H1 (cell line): ENCODE data around the gene SH3PXD2A. TPM values are rescaled to one million over a fixed set of nuclear protein-coding genes. Genes with fewer than 3 reads are reported as not detected.

ENCODE experiments used
- CTCF ChIA-PET: fragments of 300-600 bp; sonication (Branson Sonifier 250); formaldehyde crosslinking; loops from one replicate; lab custom pipeline; 2021; ENCODE audit not compliant: partially characterized antibody; lab: Charles Lee
- POLR2A ChIA-PET: fragments of 300-600 bp; sonication (Branson Sonifier 250); formaldehyde crosslinking; loops from one replicate; lab custom pipeline; 2021; ENCODE audit warnings: inconsistent platforms; ENCODE audit not compliant: partially characterized antibody; lab: Charles Lee
- DNase-seq, 2 experiments: peaks; one replicate each; pipeline versions ENCODE4 v3.0.0 to v3.0.0-alpha.2; 2010 to 2022; ENCODE audit warnings: low spot score in 2 of 2, low read depth in 1 of 2, mixed read lengths in 1 of 2
- FAIRE-seq: peaks from 2 replicates; lab custom pipeline; 2011; peaks lifted over from hg19 to GRCh38; lab: Jason Lieb, UNC
- H2AFZ ChIP-seq: 2 replicates; pipeline ENCODE4 v1.8.1; 2012; ENCODE audit warnings: low read length, inconsistent platforms
- H2AK5ac ChIP-seq: 2 replicates; pipeline ENCODE4 v1.6.1; 2013; ENCODE audit warnings: low read depth, low read length
- H2BK120ac ChIP-seq: replicated peaks from 2 replicates; pipeline ENCODE3; 2013; ENCODE audit warnings: low read depth, low read length, inconsistent platforms
- H2BK12ac ChIP-seq: 2 replicates; pipeline ENCODE4 v1.6.1; 2013; ENCODE audit warnings: low read depth, low read length
- H2BK15ac ChIP-seq: 2 replicates; pipeline ENCODE4 v1.6.1; 2013; ENCODE audit warnings: low read length
- H2BK20ac ChIP-seq: 2 replicates; pipeline ENCODE4 v1.6.1; 2013; ENCODE audit warnings: low read length
- H2BK5ac ChIP-seq: 2 replicates; pipeline ENCODE4 v1.6.1; 2013; ENCODE audit warnings: low read depth, low read length
- H3K14ac ChIP-seq: 2 replicates; pipeline ENCODE4 v1.6.1; 2013; ENCODE audit warnings: inconsistent platforms; ENCODE audit not compliant: insufficient read length
- H3K18ac ChIP-seq: 2 replicates; pipeline ENCODE4 v1.6.1; 2013; ENCODE audit warnings: low read length; ENCODE audit errors: extremely low read depth
- H3K23ac ChIP-seq: 2 replicates; pipeline ENCODE4 v1.6.1; 2013; ENCODE audit warnings: inconsistent platforms; ENCODE audit not compliant: insufficient read length
- H3K23me2 ChIP-seq: 2 replicates; pipeline ENCODE4 v1.6.1; 2013; ENCODE audit warnings: low read depth, low read length
- H3K27ac ChIP-seq: 2 replicates; pipeline ENCODE4 v1.6.1; 2011; ENCODE audit warnings: low read depth, low read length, inconsistent platforms
- H3K27me3 ChIP-seq, 4 experiments: replicated peaks in 1 of 4; 1 replicate in 1 of 4; 2 replicates in 3 of 4; pipeline versions ENCODE4 v1.6.1 to v1.8.1; 2011 to 2013; ENCODE audit warnings: low read length in 3 of 4, mild to moderate bottlenecking in 3 of 4, inconsistent platforms in 2 of 4, mixed read lengths in 2 of 4, moderate library complexity in 1 of 4; ENCODE audit not compliant: control insufficient read depth in 3 of 4, insufficient read depth in 3 of 4; ENCODE audit errors: extremely low read depth in 1 of 4
- H3K36me3 ChIP-seq, 4 experiments: 2 replicates each; pipeline versions ENCODE4 v1.6.1 to v1.8.1; 2011 to 2013; ENCODE audit warnings: mild to moderate bottlenecking in 4 of 4, low read length in 3 of 4, moderate library complexity in 2 of 4, control low read depth in 1 of 4, inconsistent platforms in 1 of 4; ENCODE audit not compliant: insufficient read depth in 4 of 4, control insufficient read depth in 2 of 4
- H3K4ac ChIP-seq: replicated peaks from 2 replicates; pipeline ENCODE3; 2013; ENCODE audit warnings: low read length, low read depth, mixed read lengths, inconsistent platforms; ENCODE audit not compliant: insufficient read length
- H3K4me1 ChIP-seq, 4 experiments: replicated peaks in 1 of 4; 1 replicate in 1 of 4; 2 replicates in 3 of 4; pipeline versions ENCODE4 v1.6.1 to v1.8.1; 2011 to 2013; ENCODE audit warnings: low read length in 3 of 4, inconsistent platforms in 2 of 4, mixed read lengths in 1 of 4; ENCODE audit not compliant: insufficient read depth in 4 of 4, control insufficient read depth in 3 of 4
- H3K4me2 ChIP-seq, 2 experiments: 2 replicates each; pipeline versions ENCODE4 v1.6.1 to v1.8.1; 2011 to 2013; ENCODE audit warnings: low read depth in 2 of 2, low read length in 2 of 2, control low read depth in 1 of 2, inconsistent platforms in 1 of 2, mild to moderate bottlenecking in 1 of 2; ENCODE audit not compliant: insufficient read depth in 1 of 2
- H3K4me3 ChIP-seq, 4 experiments: fragments of 200-600, 300-600 bp in 1 of 4; sonication (generic), shearing (Covaris generic), sonication (Bioruptor Twin) in 1 of 4; 2 replicates each; pipeline versions ENCODE4 v1.5.1 to v1.8.1; 2011 to 2016; ENCODE audit warnings: low read length in 4 of 4, low read depth in 3 of 4, control low read depth in 2 of 4, inconsistent platforms in 2 of 4, mild to moderate bottlenecking in 2 of 4, mixed read lengths in 1 of 4, moderate library complexity in 1 of 4; ENCODE audit not compliant: insufficient read depth in 2 of 4; ENCODE audit errors: extremely low read depth in 1 of 4
- H3K56ac ChIP-seq: replicated peaks from 2 replicates; pipeline ENCODE3; 2013; ENCODE audit warnings: low read depth, mild to moderate bottlenecking, mixed read lengths, low read length, inconsistent platforms; ENCODE audit not compliant: insufficient read length
- H3K79me1 ChIP-seq: 2 replicates; pipeline ENCODE4 v1.6.1; 2013; ENCODE audit warnings: low read depth, low read length, control low read depth
- H3K79me2 ChIP-seq, 2 experiments: 2 replicates each; pipeline versions ENCODE4 v1.6.1 to v1.8.1; 2012 to 2013; ENCODE audit warnings: low read length in 2 of 2, mild to moderate bottlenecking in 2 of 2, inconsistent platforms in 1 of 2; ENCODE audit not compliant: insufficient read depth in 2 of 2, control insufficient read depth in 1 of 2
- H3K9ac ChIP-seq, 4 experiments: replicated peaks in 1 of 4; 1 replicate in 1 of 4; 2 replicates in 3 of 4; pipeline versions ENCODE4 v1.6.1 to v1.8.1; 2011 to 2013; ENCODE audit warnings: low read depth in 3 of 4, low read length in 3 of 4, control low read depth in 2 of 4, mild to moderate bottlenecking in 2 of 4, moderate library complexity in 2 of 4, inconsistent platforms in 1 of 4; ENCODE audit errors: extremely low read depth in 1 of 4
- H3K9me3 ChIP-seq, 2 experiments: 2 replicates each; pipeline versions ENCODE4 v1.6.1 to v1.8.1; 2012 to 2013; ENCODE audit warnings: mild to moderate bottlenecking in 2 of 2, moderate library complexity in 2 of 2, control low read depth in 1 of 2, inconsistent platforms in 1 of 2, low read depth in 1 of 2, low read length in 1 of 2, mixed read lengths in 1 of 2; ENCODE audit not compliant: insufficient read depth in 2 of 2
- H4K20me1 ChIP-seq, 2 experiments: replicated peaks in 1 of 2; 2 replicates each; pipeline versions ENCODE3 to v1.8.1; 2011 to 2013; ENCODE audit warnings: inconsistent platforms in 2 of 2, low read length in 2 of 2, mild to moderate bottlenecking in 1 of 2; ENCODE audit not compliant: insufficient read depth in 2 of 2, control insufficient read depth in 1 of 2
- H4K5ac ChIP-seq: 2 replicates; pipeline ENCODE4 v1.6.1; 2013; ENCODE audit warnings: low read length, low read depth, mixed read lengths, inconsistent platforms; ENCODE audit not compliant: insufficient read length
- H4K8ac ChIP-seq: 2 replicates; pipeline ENCODE4 v1.8.0; 2013; ENCODE audit warnings: mild to moderate bottlenecking, moderate library complexity, low read length, inconsistent platforms; ENCODE audit not compliant: insufficient read depth; ENCODE audit errors: extremely low read depth
- H4K91ac ChIP-seq: replicated peaks from 2 replicates; pipeline ENCODE3; 2013; ENCODE audit warnings: low read length, mixed read lengths, inconsistent platforms; ENCODE audit not compliant: insufficient read length
- CHD2 ChIP-seq: IDR thresholded peaks from 2 replicates; pipeline ENCODE4 v1.6.1; 2012; ENCODE audit warnings: low read length, improper control_type of control experiment
- JUN ChIP-seq: IDR thresholded peaks from 2 replicates; pipeline ENCODE4 v1.6.1; 2011; ENCODE audit warnings: low read depth, mild to moderate bottlenecking, improper control_type of control experiment, low read length
- KDM4A ChIP-seq: IDR thresholded peaks from one replicate; pipeline ENCODE4 v1.7.1; 2012; ENCODE audit warnings: low read depth, mild to moderate bottlenecking, moderate library complexity, low read length, inconsistent platforms; ENCODE audit not compliant: severe bottlenecking
- RAD21 ChIP-seq, 2 experiments: IDR thresholded peaks in 1 of 2; conservative IDR thresholded peaks in 1 of 2; 2 replicates each; pipeline ENCODE4 v1.6.1; 2011; ENCODE audit warnings: low read depth in 2 of 2, low read length in 2 of 2, improper control_type of control experiment in 1 of 2, inconsistent platforms in 1 of 2, mild to moderate bottlenecking in 1 of 2, moderate library complexity in 1 of 2
- RFX5 ChIP-seq: IDR thresholded peaks from 2 replicates; pipeline ENCODE4 v1.6.1; 2011; ENCODE audit warnings: low read depth, low read length, improper control_type of control experiment, borderline replicate concordance
- SIRT6 ChIP-seq: IDR thresholded peaks from one replicate; pipeline ENCODE4 v1.7.1; 2012; ENCODE audit warnings: low read length, inconsistent platforms
- SP1 ChIP-seq: IDR thresholded peaks from 2 replicates; pipeline ENCODE4 v1.6.1; 2011; ENCODE audit warnings: low read depth, low read length
- SP2 ChIP-seq: IDR thresholded peaks from 2 replicates; pipeline ENCODE4 v1.6.1; 2012; ENCODE audit warnings: mild to moderate bottlenecking, low read length, inconsistent platforms
- TAF1 ChIP-seq: IDR thresholded peaks from 2 replicates; pipeline ENCODE4 v1.6.1; 2011; ENCODE audit warnings: mild to moderate bottlenecking, low read depth, low read length
- WGBS, 2 experiments: shearing (Covaris generic) in 1 of 2; methylation state at CpG; one replicate each; pipeline versions ENCODE4 v1.1.6 to v1.1.7; 2013 to 2015; ENCODE audit warnings: low lambda C conversion rate in 2 of 2, mixed read lengths in 2 of 2, inconsistent platforms in 1 of 2, low coverage in 1 of 2, missing lambda C conversion rate in 1 of 2; ENCODE audit not compliant: insufficient replicate concordance in 2 of 2, insufficient coverage in 1 of 2, insufficient read length in 1 of 2; ENCODE audit errors: extremely low coverage in 1 of 2, missing lambda C conversion rate in 1 of 2; 5-methylcytosine and 5-hydroxymethylcytosine counted together
- polyA plus RNA-seq, 7 experiments: library from polyadenylated mRNA; depleted of rRNA in 3 of 7; stranded (reverse) in 5 of 7; unstranded in 2 of 7; fragments of >200 nt in 5 of 7; fragments of 200-250 nt in 2 of 7; gene quantifications; 1 replicate in 5 of 7; 2 replicates in 1 of 7; 4 replicates in 1 of 7; pipeline versions ENCODE4 v1.2.1 to v1.2.3, GENCODE V29; 2011 to 2013; ENCODE audit warnings: missing spikeins in 2 of 7, mixed read lengths in 2 of 7
- total RNA-seq: library from RNA; stranded (reverse); fragmentation: NEBNext Ultra II Directional; extraction: Animal tissue kit (Norgen Biotek cat#: 25700); gene quantifications from 2 replicates; pipeline ENCODE4 v1.2.1, GENCODE V29; 2021
- TF ChIP-seq, protein P1 (sequence below), 3 experiments: IDR thresholded peaks; 1 replicate in 2 of 3; 2 replicates in 1 of 3; pipeline versions ENCODE4 v1.5.1 to v1.6.1; 2011; ENCODE audit warnings: low read length in 3 of 3, mild to moderate bottlenecking in 3 of 3, inconsistent platforms in 2 of 3, low read depth in 1 of 3, moderate library complexity in 1 of 3; ENCODE audit not compliant: insufficient read depth in 1 of 3; ENCODE audit errors: control extremely low read depth in 1 of 3

The SH3PXD2A gene
- total and polyA plus RNA-seq, 2 of the 8 experiments (the other 6 are each of a cell fraction or from before 2014, with no cell fraction given), result 5.4 to 16.3 TPM

DNA sequence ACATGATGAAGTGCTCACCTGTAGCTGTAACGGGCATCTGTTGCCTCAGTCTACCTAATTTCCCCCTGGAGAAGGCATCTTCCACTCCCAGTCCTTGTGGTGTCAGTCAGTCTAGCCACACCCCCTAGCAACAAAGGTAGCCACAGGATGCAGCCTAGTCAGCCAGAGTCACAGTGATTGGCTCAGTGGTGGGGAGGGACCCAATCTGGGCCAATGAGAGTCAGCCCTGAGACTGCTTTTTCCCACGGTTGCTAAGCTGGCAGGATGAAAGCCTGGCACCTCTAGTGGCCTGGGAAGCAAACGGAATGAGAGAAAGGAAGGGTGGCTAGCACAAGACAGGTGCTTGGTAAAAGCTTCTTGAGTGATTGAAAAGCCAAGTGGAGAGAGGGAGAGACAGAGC is 118.6 kb downstream of the SH3PXD2A start:
- Histone ChIP-seq H3K79me2 (no peaks in the 10 kb centered on the region), H3K23me2 (no peaks in the 10 kb centered on the region), H3K36me3 (no peaks in the 10 kb centered on the region), H3K4ac (no peak overlapping the region), H2AFZ (no peak overlapping the region), H2BK20ac (no peak overlapping the region), H3K27ac (no peak overlapping the region), H3K23ac (no peak overlapping the region), H4K5ac (no peak overlapping the region), H3K4me2 (no peak overlapping the region), H4K8ac (no peak overlapping the region), H3K14ac (no peak overlapping the region), H3K9me3 (no peaks in the 10 kb centered on the region), H3K4me1 (peaks cover 0 to 17% (median 8%) of the 10 kb centered on the region in 4 experiments; a peak in 6 of 7 replicates), H3K56ac (no peak overlapping the region), H2BK5ac (no peak overlapping the region), H4K20me1 (no peaks in the 10 kb centered on the region), H2AK5ac (no peak overlapping the region), H4K91ac (no peak overlapping the region), H3K18ac (no peak overlapping the region), H3K9ac (no peak overlapping the region), H2BK15ac (no peak overlapping the region), H3K79me1 (no peaks in the 10 kb centered on the region), H2BK12ac (no peak overlapping the region), H2BK120ac (no peak overlapping the region), H3K4me3 (no peak overlapping the region), H3K27me3 (no peaks in the 10 kb centered on the region)
- TF ChIP-seq TAF1 (no peak), CHD2 (peak; percentile 70), RFX5 (peak; percentile 85), KDM4A (no peak), SP1 (peak; percentile 95), SIRT6 (no peak), JUN (no peak), RAD21 (IDR thresholded peaks at IDR 0.05 in 1 of 2, conservative IDR thresholded peaks at IDR 0.05 in 1 of 2; ENCODE audit: low read depth in 2 of 2, low read length in 2 of 2) (peak; percentile 19 to 34; a peak in 2 of 4 replicates), SP2 (peak; percentile 42)
- TF ChIP-seq, protein P1, sequence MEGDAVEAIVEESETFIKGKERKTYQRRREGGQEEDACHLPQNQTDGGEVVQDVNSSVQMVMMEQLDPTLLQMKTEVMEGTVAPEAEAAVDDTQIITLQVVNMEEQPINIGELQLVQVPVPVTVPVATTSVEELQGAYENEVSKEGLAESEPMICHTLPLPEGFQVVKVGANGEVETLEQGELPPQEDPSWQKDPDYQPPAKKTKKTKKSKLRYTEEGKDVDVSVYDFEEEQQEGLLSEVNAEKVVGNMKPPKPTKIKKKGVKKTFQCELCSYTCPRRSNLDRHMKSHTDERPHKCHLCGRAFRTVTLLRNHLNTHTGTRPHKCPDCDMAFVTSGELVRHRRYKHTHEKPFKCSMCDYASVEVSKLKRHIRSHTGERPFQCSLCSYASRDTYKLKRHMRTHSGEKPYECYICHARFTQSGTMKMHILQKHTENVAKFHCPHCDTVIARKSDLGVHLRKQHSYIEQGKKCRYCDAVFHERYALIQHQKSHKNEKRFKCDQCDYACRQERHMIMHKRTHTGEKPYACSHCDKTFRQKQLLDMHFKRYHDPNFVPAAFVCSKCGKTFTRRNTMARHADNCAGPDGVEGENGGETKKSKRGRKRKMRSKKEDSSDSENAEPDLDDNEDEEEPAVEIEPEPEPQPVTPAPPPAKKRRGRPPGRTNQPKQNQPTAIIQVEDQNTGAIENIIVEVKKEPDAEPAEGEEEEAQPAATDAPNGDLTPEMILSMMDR (IDR thresholded peaks at IDR 0.05; ENCODE audit: control extremely low read depth in 1 of 3, insufficient read depth in 1 of 3, low read depth in 1 of 3, low read length in 3 of 3), result peak; percentile 33 to 76 (median 44)
- DNase-seq (peak; percentile 67 to 81), FAIRE-seq (peak; percentile 100)
- 55% methylated on average over 3 of the region's 3 CpGs; no CpG with 5 or more reads in 1 of the 2 experiments for WGBS, 2 experiments
- ChIA-PET CTCF (interaction anchor here (0.9 to 23.1 kb wide), 23 partner anchors 7 to 156 kb away, joined by 3 to 304 read pairs (median 4); no protein-coding TSS in a partner anchor), POLR2A (no interaction called here)
